HG03095 (cell line): ENCODE results near the gene CYP2B6.
"Not testable (repeated sequence)": the region's sequence is repeated elsewhere in the genome, so short reads cannot be mapped to it uniquely, and the experiment has no call there.

Source experiments
- ATAC-seq: cut with Tn5 transposase; IDR thresholded peaks from one replicate; pipeline ENCODE4 v1.9.1; 2021; ENCODE audit warnings: moderate library complexity; ENCODE audit not compliant: unreplicated experiment

CYP2B6 gene

GRCh38 chr19:40979759-40980158 is 11.3 kb upstream of the CYP2B6 start:
- not testable (repeated sequence) for ATAC-seq

GRCh38 chr19:40980743-40981442 is 10.2 kb upstream of the CYP2B6 start:
- not testable (repeated sequence) for ATAC-seq

GRCh38 chr19:40981591-40981990 is 9.5 kb upstream of the CYP2B6 start:
- no peak for ATAC-seq

- ATAC-seq = no peak
Observed at GRCh38 chr19:40982594-40983101, 8.4 kb upstream of the CYP2B6 start.

GRCh38 chr19:40989453-40989852 is 1.6 kb upstream of the CYP2B6 start:
- no peak for ATAC-seq

GRCh38 chr19:40995355-40995754 is 4.3 kb downstream of the CYP2B6 start:
- ATAC-seq = no peak

- not testable (repeated sequence) for ATAC-seq
Observed at GRCh38 chr19:40999018-40999417, 7.9 kb downstream of the CYP2B6 start.

- no peak for ATAC-seq
Observed at GRCh38 chr19:41000310-41000737, 9.2 kb downstream of the CYP2B6 start.

GRCh38 chr19:41001243-41001971 is 10.3 kb downstream of the CYP2B6 start:
- no peak for ATAC-seq

- not testable (repeated sequence) for ATAC-seq
Observed at GRCh38 chr19:41003656-41004055, 12.6 kb downstream of the CYP2B6 start.

GRCh38 chr19:41009700-41010235 is 18.7 kb downstream of the CYP2B6 start:
- no peak for ATAC-seq

GRCh38 chr19:41013359-41013758 is 22.3 kb downstream of the CYP2B6 start:
- ATAC-seq = no peak

GRCh38 chr19:41014643-41015042 is 23.6 kb downstream of the CYP2B6 start:
- no peak for ATAC-seq

GRCh38 chr19:41016488-41017071 is 25.5 kb downstream of the CYP2B6 start:
- ATAC-seq = no peak

- ATAC-seq = no peak
Observed at GRCh38 chr19:41018736-41019290, 27.7 kb downstream of the CYP2B6 start.

- no peak for ATAC-seq
Observed at GRCh38 chr19:41019346-41019745, 28.3 kb downstream of the CYP2B6 start.

- no peak for ATAC-seq
Observed at GRCh38 chr19:41023193-41023592, 32.1 kb downstream of the CYP2B6 start.

- no peak for ATAC-seq
Observed at GRCh38 chr19:41025411-41025810, 34.3 kb downstream of the CYP2B6 start.

- ATAC-seq = no peak
Observed at GRCh38 chr19:41025871-41026270, 34.8 kb downstream of the CYP2B6 start.

GRCh38 chr19:41027273-41027967 is 36.3 kb downstream of the CYP2B6 start:
- ATAC-seq = no peak
